B cell (primary cell): Measurements from ENCODE around the gene KATNB1. TPM values are rescaled to one million over a fixed set of nuclear protein-coding genes. Genes with fewer than 3 reads are reported as not detected.
A peak's percentile ranks its signal among the peaks of the same experiment; 100 is the strongest.

Experiments used
- ATAC-seq: fragments of 200-7000 bp; cut with Tn5 transposase; one replicate; pipeline ENCODE4 v1.10.0; 2021; ENCODE audit warnings: low read depth, mild to moderate bottlenecking, moderate number of reproducible peaks, moderate library complexity
- CTCF ChIA-PET: fragments of 350-600 bp; sonication (Branson Sonifier 250); formaldehyde crosslinking; loops from one replicate; lab custom pipeline; 2021; ENCODE audit warnings: antibody characterized with exemption, inconsistent platforms; lab: Charles Lee
- POLR2A ChIA-PET: fragments of 350-600 bp; sonication (Branson Sonifier 250); formaldehyde crosslinking; loops from one replicate; lab custom pipeline; 2021; ENCODE audit warnings: antibody characterized with exemption; lab: Charles Lee
- DNase-seq: peaks from one replicate; pipeline ENCODE4 v3.0.0; 2013
- H2AFZ ChIP-seq: 2 replicates; pipeline ENCODE4 v1.6.1; 2012; ENCODE audit warnings: mild to moderate bottlenecking, low read depth, low read length; ENCODE audit not compliant: insufficient read depth, poor library complexity, severe bottlenecking
- H3K27ac ChIP-seq, 2 donors: 1 replicate in 1 of 2; 2 replicates in 1 of 2; pipeline ENCODE4 v1.5.1; 2012 to 2013; ENCODE audit warnings: low read length in 2 of 2, mild to moderate bottlenecking in 2 of 2, moderate library complexity in 1 of 2
- H3K27me3 ChIP-seq, 4 experiments: fragments of 200-600 bp in 1 of 4; sonication (generic) in 1 of 4; replicated peaks in 1 of 4; 1 replicate in 2 of 4; 2 replicates in 2 of 4; pipeline versions ENCODE4 v1.6.1 to v1.7.0; 2013 to 2016; ENCODE audit warnings: low read length in 3 of 4, mild to moderate bottlenecking in 2 of 4, mixed read lengths in 1 of 4, moderate library complexity in 1 of 4; ENCODE audit not compliant: insufficient read depth in 4 of 4, control insufficient read depth in 3 of 4; ENCODE audit errors: control extremely low read depth in 1 of 4
- H3K36me3 ChIP-seq, 2 experiments: replicated peaks in 1 of 2; 1 replicate in 1 of 2; 2 replicates in 1 of 2; pipeline versions ENCODE4 v1.6.1 to v1.7.1; 2013; ENCODE audit warnings: low read length in 1 of 2; ENCODE audit not compliant: insufficient read depth in 2 of 2, control insufficient read depth in 1 of 2; ENCODE audit errors: control extremely low read depth in 1 of 2, extremely low read depth in 1 of 2
- H3K4me1 ChIP-seq, 2 donors: fragments of 200-600 bp in 1 of 2; sonication (generic) in 1 of 2; 1 replicate in 1 of 2; 2 replicates in 1 of 2; pipeline versions ENCODE4 v1.5.1 to v1.6.1; 2013 to 2017; ENCODE audit warnings: low read length in 2 of 2; ENCODE audit not compliant: control insufficient read depth in 2 of 2, insufficient read depth in 2 of 2
- H3K4me2 ChIP-seq: replicated peaks from 2 replicates; pipeline ENCODE3; 2012; ENCODE audit warnings: mild to moderate bottlenecking, low read depth, low read length; ENCODE audit not compliant: poor library complexity, severe bottlenecking
- H3K4me3 ChIP-seq, 5 experiments: fragments of 200-600 bp in 1 of 5; sonication (generic) in 1 of 5; 1 replicate in 3 of 5; 2 replicates in 2 of 5; pipeline versions ENCODE4 v1.5.1 to v1.7.0; 2011 to 2016; ENCODE audit warnings: low read length in 4 of 5, mild to moderate bottlenecking in 4 of 5, low read depth in 2 of 5, control low read depth in 1 of 5, moderate library complexity in 1 of 5; ENCODE audit not compliant: insufficient read depth in 1 of 5; ENCODE audit errors: control extremely low read depth in 1 of 5, extremely low read depth in 1 of 5
- H3K79me2 ChIP-seq: fragments of 200-600 bp; sonication (generic); one replicate; pipeline ENCODE4 v1.6.0; 2016; ENCODE audit warnings: low read length; ENCODE audit not compliant: control insufficient read depth, insufficient read depth
- H3K9ac ChIP-seq: fragments of 200-600 bp; sonication (generic); 2 replicates; pipeline ENCODE4 v1.6.1; 2017; ENCODE audit warnings: mild to moderate bottlenecking, low read length, moderate library complexity
- H3K9me3 ChIP-seq, 3 donors: one replicate each; pipeline versions ENCODE4 v1.6.1 to v1.7.1; 2013; ENCODE audit warnings: low read length in 2 of 3; ENCODE audit not compliant: control insufficient read depth in 2 of 3, insufficient read depth in 1 of 3; ENCODE audit errors: control extremely low read depth in 1 of 3
- H4K20me1 ChIP-seq: 2 replicates; pipeline ENCODE4 v1.6.0; 2012; ENCODE audit warnings: mild to moderate bottlenecking, low read length; ENCODE audit not compliant: insufficient read depth, control insufficient read depth, poor library complexity, severe bottlenecking
- H3K27ac Mint-ChIP-seq: one replicate; pipeline ENCODE4 v1.8.0; 2021; ENCODE audit warnings: mixed read lengths
- H3K27me3 Mint-ChIP-seq: one replicate; pipeline ENCODE4 v1.8.0; 2021; ENCODE audit warnings: mixed read lengths
- H3K4me1 Mint-ChIP-seq: one replicate; pipeline ENCODE4 v1.8.0; 2021; ENCODE audit warnings: mixed read lengths
- H3K4me3 Mint-ChIP-seq: one replicate; pipeline ENCODE4 v1.8.0; 2021; ENCODE audit warnings: mixed read lengths
- H3K9me3 Mint-ChIP-seq: one replicate; pipeline ENCODE4 v1.8.0; 2022; ENCODE audit warnings: mixed read lengths; ENCODE audit not compliant: insufficient read depth
- CTCF ChIP-seq: fragments of 200-600 bp; IDR thresholded peaks from one replicate; pipeline ENCODE4 v1.8.0; 2022; ENCODE audit warnings: antibody characterized with exemption, mild to moderate bottlenecking
- EZH2 ChIP-seq: IDR thresholded peaks from 2 replicates; pipeline ENCODE4 v1.6.1; 2012; ENCODE audit warnings: borderline replicate concordance, low read depth, mild to moderate bottlenecking, moderate library complexity, low read length; ENCODE audit not compliant: insufficient read depth, poor library complexity, severe bottlenecking
- WGBS: methylation state at CpG from one replicate; pipeline ENCODE4 v1.1.5; 2013; ENCODE audit warnings: missing lambda C conversion rate; ENCODE audit not compliant: insufficient coverage; 5-methylcytosine and 5-hydroxymethylcytosine counted together
- intact Hi-C: fragments of 100-400 bp; cut with micrococcal nuclease; formaldehyde crosslinking; loops from one replicate; pipeline ENCODE4 v1.10.0; 2022
- polyA plus RNA-seq: library from polyadenylated mRNA; depleted of rRNA; stranded (reverse); fragments of >200 nt; gene quantifications from 2 replicates; pipeline ENCODE4 v1.2.3, GENCODE V29; 2012
- total RNA-seq, 2 donors: library from RNA; stranded (reverse); fragments of 120-200 nt in 1 of 2; gene quantifications; 1 replicate in 1 of 2; 2 replicates in 1 of 2; pipeline versions ENCODE4 v1.2.3 to v1.2.4, GENCODE V29; 2013 to 2022

The KATNB1 gene
- total and polyA plus RNA-seq, 2 donors (not counting 1 experiment from before 2014, with no cell fraction given), result 20.3 to 29.0 TPM

- ATAC-seq, result no peak
- Mint-ChIP-seq H3K27me3 (peaks cover 3% of the 10 kb centered on the region), H3K9me3 (no peaks in the 10 kb centered on the region), H3K27ac (no peak overlapping the region), H3K4me1 (peaks cover 18% of the 10 kb centered on the region), H3K4me3 (no peak overlapping the region)
- 81% methylated on average over 3 of the region's 4 CpGs for WGBS
- Histone ChIP-seq H4K20me1 (no peaks in the 10 kb centered on the region), H3K9ac (no peak overlapping the region), H3K27me3 (no peaks in the 10 kb centered on the region), H3K4me1 (peaks cover 24 to 26% of the 10 kb centered on the region in 2 donors), H3K27ac (no peak overlapping the region), H2AFZ (no peak overlapping the region), H3K4me3 (no peak overlapping the region), H3K36me3 (no peaks in the 10 kb centered on the region), H3K4me2 (no peak overlapping the region), H3K79me2 (no peaks in the 10 kb centered on the region), H3K9me3 (no peaks in the 10 kb centered on the region)
- POLR2A ChIA-PET, result interaction anchor here (0.6 kb wide), 1 partner anchor 31 kb away, joined by 10 read pairs; no protein-coding TSS in a partner anchor
- TF ChIP-seq EZH2 (no peak), CTCF (no peak)
- intact Hi-C loops, result no loop called here
- CTCF ChIA-PET, result no interaction called here
- no peak for DNase-seq
Observed at GRCh38 chr16:57686577-57686976, 49.0 kb upstream of the KATNB1 start.

- H3K4me1 Mint-ChIP-seq, result peaks cover 18% of the 10 kb centered on the region
- H3K27ac Mint-ChIP-seq, result peak overlapping the region; percentile 91
- no peaks in the 10 kb centered on the region for H3K9me3 Mint-ChIP-seq
Observed at GRCh38 chr16:57687363-57687929, 48.1 kb upstream of the KATNB1 start.

More at GRCh38 chr16:57687363-57687929, 48.1 kb upstream of the KATNB1 start:
- Histone ChIP-seq H3K9ac (no peak overlapping the region), H3K27ac (peak overlapping the region in 1 of 2 donors; percentile 78), H2AFZ (no peak overlapping the region), H3K27me3 (no peaks in the 10 kb centered on the region), H3K79me2 (no peaks in the 10 kb centered on the region), H3K4me2 (no peak overlapping the region), H3K9me3 (no peaks in the 10 kb centered on the region), H3K4me1 (peaks cover 24 to 27% of the 10 kb centered on the region in 2 donors), H3K4me3 (no peak overlapping the region), H4K20me1 (no peaks in the 10 kb centered on the region), H3K36me3 (no peaks in the 10 kb centered on the region)
- intact Hi-C loops, result no loop called here
- WGBS, result 100% methylated on average over 1 of the region's 3 CpGs
- no peak for TF ChIP-seq EZH2
- no peak for TF ChIP-seq CTCF
- ChIA-PET CTCF (no interaction called here), POLR2A (no interaction called here)
- no peaks in the 10 kb centered on the region for H3K27me3 Mint-ChIP-seq
- DNase-seq (no peak), ATAC-seq (no peak)
- no peak overlapping the region for H3K4me3 Mint-ChIP-seq
